Trophoblast cell (in vitro differentiated cells and primary cell): Measurements from ENCODE around the gene RNF6.

Source experiments
- DNase-seq, 2 donors: peaks; one replicate each; pipeline ENCODE4 v3.0.0-alpha.2; 2016
- H2AFZ ChIP-seq: 2 replicates; pipeline ENCODE4 v1.6.1; 2013; ENCODE audit warnings: low read length, moderate library complexity, mild to moderate bottlenecking; ENCODE audit not compliant: insufficient read depth, poor library complexity
- H2AK5ac ChIP-seq: 2 replicates; pipeline ENCODE4 v1.6.1; 2013; ENCODE audit warnings: mild to moderate bottlenecking, low read length
- H2BK120ac ChIP-seq: 2 replicates; pipeline ENCODE4 v1.6.1; 2013; ENCODE audit warnings: low read length, mild to moderate bottlenecking, moderate library complexity; ENCODE audit not compliant: insufficient read depth, poor library complexity
- H2BK12ac ChIP-seq: 2 replicates; pipeline ENCODE4 v1.6.1; 2013; ENCODE audit warnings: mild to moderate bottlenecking, low read length, moderate library complexity
- H2BK5ac ChIP-seq: 2 replicates; pipeline ENCODE4 v1.6.1; 2013; ENCODE audit warnings: low read length, low read depth, moderate library complexity, mild to moderate bottlenecking; ENCODE audit not compliant: poor library complexity
- H3K14ac ChIP-seq: 2 replicates; pipeline ENCODE4 v1.6.1; 2013; ENCODE audit warnings: mild to moderate bottlenecking, low read length
- H3K18ac ChIP-seq: 2 replicates; pipeline ENCODE4 v1.6.1; 2013; ENCODE audit warnings: mild to moderate bottlenecking, low read length
- H3K23ac ChIP-seq: 2 replicates; pipeline ENCODE4 v1.6.1; 2013; ENCODE audit warnings: low read length
- H3K27ac ChIP-seq: 2 replicates; pipeline ENCODE4 v1.5.1; 2013; ENCODE audit warnings: low read depth, mild to moderate bottlenecking, inconsistent platforms, low read length, moderate library complexity
- H3K27me3 ChIP-seq: 2 replicates; pipeline ENCODE4 v1.6.1; 2013; ENCODE audit warnings: inconsistent platforms, mild to moderate bottlenecking, low read length, moderate library complexity; ENCODE audit not compliant: insufficient read depth
- H3K36me3 ChIP-seq, 2 experiments: 1 replicate in 1 of 2; 2 replicates in 1 of 2; pipeline ENCODE4 v1.6.1; 2013; ENCODE audit warnings: low read length in 2 of 2, mild to moderate bottlenecking in 2 of 2, moderate library complexity in 1 of 2; ENCODE audit not compliant: insufficient read depth in 2 of 2, control insufficient read depth in 1 of 2
- H3K4ac ChIP-seq: 2 replicates; pipeline ENCODE4 v1.6.1; 2013; ENCODE audit warnings: low read depth, mild to moderate bottlenecking, low read length, moderate library complexity
- H3K4me1 ChIP-seq, 2 experiments: 1 replicate in 1 of 2; 2 replicates in 1 of 2; pipeline ENCODE4 v1.6.1; 2013; ENCODE audit warnings: low read length in 2 of 2, mild to moderate bottlenecking in 2 of 2, moderate library complexity in 1 of 2; ENCODE audit not compliant: insufficient read depth in 2 of 2, control insufficient read depth in 1 of 2
- H3K4me2 ChIP-seq: 2 replicates; pipeline ENCODE4 v1.6.1; 2013; ENCODE audit warnings: inconsistent platforms, mild to moderate bottlenecking, low read length, moderate library complexity
- H3K4me3 ChIP-seq: 2 replicates; pipeline ENCODE4 v1.5.1; 2013; ENCODE audit warnings: mild to moderate bottlenecking, low read depth, low read length, inconsistent platforms
- H3K79me1 ChIP-seq: one replicate; pipeline ENCODE4 v1.6.1; 2013; ENCODE audit warnings: low read length
- H3K79me2 ChIP-seq: 2 replicates; pipeline ENCODE4 v1.6.1; 2013; ENCODE audit warnings: low read length, mild to moderate bottlenecking; ENCODE audit not compliant: control insufficient read depth, insufficient read depth, poor library complexity
- H3K9ac ChIP-seq: 2 replicates; pipeline ENCODE4 v1.6.1; 2013; ENCODE audit warnings: mild to moderate bottlenecking, low read length
- H3K9me3 ChIP-seq: 2 replicates; pipeline ENCODE4 v1.6.1; 2013; ENCODE audit warnings: low read depth, mild to moderate bottlenecking, control low read depth, inconsistent platforms, low read length; ENCODE audit not compliant: insufficient read depth
- H4K12ac ChIP-seq: 2 replicates; pipeline ENCODE4 v1.6.1; 2013; ENCODE audit warnings: low read depth, mild to moderate bottlenecking, low read length, moderate library complexity
- H4K8ac ChIP-seq: 2 replicates; pipeline ENCODE4 v1.6.1; 2013; ENCODE audit warnings: low read depth, mild to moderate bottlenecking, low read length, moderate library complexity
- H4K91ac ChIP-seq: one replicate; pipeline ENCODE4 v1.6.1; 2013; ENCODE audit warnings: low read depth, mild to moderate bottlenecking, low read length, moderate library complexity
- WGBS: extraction: QIAGEN DNeasy Blood & Tissue Kit; methylation state at CpG from one replicate; pipeline ENCODE4 v1.1.7; 2013; ENCODE audit warnings: missing lambda C conversion rate; ENCODE audit not compliant: insufficient read length, insufficient coverage; ENCODE audit errors: extremely low coverage; 5-methylcytosine and 5-hydroxymethylcytosine counted together

Gene RNF6

DNA sequence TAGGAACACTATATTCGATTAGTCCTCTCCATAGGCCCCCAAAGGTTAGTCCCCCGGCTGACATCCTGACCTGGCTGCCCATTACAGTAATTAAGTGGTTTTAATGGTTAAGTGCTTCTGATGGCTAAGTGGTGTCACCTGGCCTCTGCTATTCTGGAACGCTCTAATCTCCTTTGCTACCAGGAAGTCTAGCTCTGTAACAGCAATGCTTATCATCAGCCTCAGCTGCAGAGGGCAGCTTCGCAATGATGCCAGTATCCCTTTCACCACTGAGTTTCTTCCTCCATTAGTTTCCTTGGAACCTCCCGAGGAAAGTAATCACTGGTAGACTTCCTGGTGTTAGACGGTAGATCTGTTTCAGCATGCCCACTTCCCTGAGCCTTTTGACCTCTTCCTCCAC, 8.6 kb upstream of the RNF6 start:
- Histone ChIP-seq H3K4me2 (no peak overlapping the region), H3K36me3 (no peaks in the 10 kb centered on the region), H3K4me3 (no peak overlapping the region), H2BK5ac (no peak overlapping the region), H2BK12ac (no peak overlapping the region), H3K14ac (no peak overlapping the region), H3K9me3 (no peaks in the 10 kb centered on the region), H3K18ac (no peak overlapping the region), H4K91ac (no peak overlapping the region), H3K79me2 (no peaks in the 10 kb centered on the region), H3K27ac (no peak overlapping the region), H3K4me1 (no peaks in the 10 kb centered on the region), H2BK120ac (no peak overlapping the region), H4K12ac (no peak overlapping the region), H2AFZ (no peak overlapping the region), H3K79me1 (no peaks in the 10 kb centered on the region), H3K9ac (no peak overlapping the region), H2AK5ac (no peak overlapping the region), H4K8ac (no peak overlapping the region), H3K23ac (no peak overlapping the region), H3K27me3 (no peaks in the 10 kb centered on the region), H3K4ac (no peak overlapping the region)
- DNase-seq, result no peak
- WGBS, result no CpG with 5 or more reads among the region's 6 CpGs

DNA sequence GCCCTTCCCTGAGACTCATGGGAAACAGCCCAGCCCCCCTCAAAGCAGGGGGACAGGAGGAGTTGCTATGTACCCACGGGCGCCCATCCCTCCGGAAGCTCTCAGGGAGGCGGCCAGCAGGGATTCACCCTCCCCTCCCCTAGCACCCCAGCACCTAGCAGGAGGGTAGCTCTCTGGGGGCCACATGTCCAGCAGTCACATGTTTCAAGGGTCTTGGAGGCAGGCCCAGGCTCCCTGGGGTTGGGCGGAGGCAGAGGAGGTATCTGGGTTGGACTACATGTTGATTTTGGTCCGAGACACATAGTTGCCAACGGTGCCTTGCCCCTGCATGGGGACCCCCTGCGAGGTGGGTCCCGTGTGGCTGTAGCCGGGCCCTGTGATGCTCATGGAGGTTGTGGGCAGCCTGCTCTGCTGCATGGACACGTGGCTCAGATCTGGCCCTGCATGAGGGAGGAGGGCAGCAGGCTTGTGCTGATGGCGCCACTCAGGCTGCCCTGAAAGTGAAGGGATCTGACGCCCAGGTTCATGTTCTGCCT, 7.0 kb upstream of the RNF6 start:
- no peaks in the 10 kb centered on the region for H3K27me3 ChIP-seq
- H2BK120ac ChIP-seq, result no peak overlapping the region
- H2AFZ ChIP-seq, result no peak overlapping the region
- no peak overlapping the region for H3K18ac ChIP-seq
- no peak overlapping the region for H3K27ac ChIP-seq
- no peaks in the 10 kb centered on the region for H3K79me1 ChIP-seq
- WGBS, result no CpG with 5 or more reads among the region's 13 CpGs
- H3K4ac ChIP-seq, result no peak overlapping the region
- DNase-seq, result no peak
- no peak overlapping the region for H3K9ac ChIP-seq
- H2BK12ac ChIP-seq, result no peak overlapping the region
- no peaks in the 10 kb centered on the region for H3K4me1 ChIP-seq
- H3K9me3 ChIP-seq, result no peaks in the 10 kb centered on the region
- no peak overlapping the region for H2AK5ac ChIP-seq
- H4K91ac ChIP-seq, result no peak overlapping the region
- H3K36me3 ChIP-seq, result no peaks in the 10 kb centered on the region
- no peak overlapping the region for H2BK5ac ChIP-seq
- no peaks in the 10 kb centered on the region for H3K79me2 ChIP-seq
- no peak overlapping the region for H3K14ac ChIP-seq
- H3K4me2 ChIP-seq, result no peak overlapping the region
- H4K8ac ChIP-seq, result no peak overlapping the region
- no peak overlapping the region for H3K4me3 ChIP-seq
- no peak overlapping the region for H4K12ac ChIP-seq
- H3K23ac ChIP-seq, result no peak overlapping the region

DNA sequence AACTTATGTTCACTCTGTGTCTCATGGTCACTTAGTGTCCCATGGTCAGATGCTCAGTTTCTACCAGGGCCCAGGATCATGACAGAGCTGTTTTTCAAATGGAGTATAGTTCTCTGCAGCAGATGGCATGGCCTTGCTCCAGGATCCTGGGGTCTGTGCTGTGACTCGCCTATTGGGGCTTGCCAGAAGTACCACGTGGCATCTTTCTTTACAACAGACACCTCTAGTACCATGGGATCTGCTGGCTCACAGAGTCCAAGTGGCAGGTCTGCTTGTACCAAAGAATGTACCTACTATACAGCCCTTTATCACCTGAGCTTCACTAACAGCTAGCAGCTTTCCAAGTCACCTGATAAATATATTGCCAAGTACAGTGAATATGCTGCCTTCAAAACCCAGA, 6.0 kb upstream of the RNF6 start:
- no CpG with 5 or more reads among the region's 2 CpGs for WGBS
- Histone ChIP-seq H2BK120ac (no peak overlapping the region), H4K91ac (no peak overlapping the region), H3K4ac (no peak overlapping the region), H3K14ac (no peak overlapping the region), H3K23ac (no peak overlapping the region), H4K12ac (no peak overlapping the region), H3K4me2 (no peak overlapping the region), H2AFZ (no peak overlapping the region), H2BK12ac (no peak overlapping the region), H2AK5ac (no peak overlapping the region), H3K9ac (no peak overlapping the region), H3K4me3 (no peak overlapping the region), H3K27me3 (no peaks in the 10 kb centered on the region), H3K36me3 (no peaks in the 10 kb centered on the region), H3K9me3 (no peaks in the 10 kb centered on the region), H3K79me2 (no peaks in the 10 kb centered on the region), H4K8ac (no peak overlapping the region), H2BK5ac (no peak overlapping the region), H3K4me1 (no peaks in the 10 kb centered on the region), H3K18ac (no peak overlapping the region), H3K27ac (no peak overlapping the region), H3K79me1 (no peaks in the 10 kb centered on the region)
- DNase-seq, result no peak

DNA sequence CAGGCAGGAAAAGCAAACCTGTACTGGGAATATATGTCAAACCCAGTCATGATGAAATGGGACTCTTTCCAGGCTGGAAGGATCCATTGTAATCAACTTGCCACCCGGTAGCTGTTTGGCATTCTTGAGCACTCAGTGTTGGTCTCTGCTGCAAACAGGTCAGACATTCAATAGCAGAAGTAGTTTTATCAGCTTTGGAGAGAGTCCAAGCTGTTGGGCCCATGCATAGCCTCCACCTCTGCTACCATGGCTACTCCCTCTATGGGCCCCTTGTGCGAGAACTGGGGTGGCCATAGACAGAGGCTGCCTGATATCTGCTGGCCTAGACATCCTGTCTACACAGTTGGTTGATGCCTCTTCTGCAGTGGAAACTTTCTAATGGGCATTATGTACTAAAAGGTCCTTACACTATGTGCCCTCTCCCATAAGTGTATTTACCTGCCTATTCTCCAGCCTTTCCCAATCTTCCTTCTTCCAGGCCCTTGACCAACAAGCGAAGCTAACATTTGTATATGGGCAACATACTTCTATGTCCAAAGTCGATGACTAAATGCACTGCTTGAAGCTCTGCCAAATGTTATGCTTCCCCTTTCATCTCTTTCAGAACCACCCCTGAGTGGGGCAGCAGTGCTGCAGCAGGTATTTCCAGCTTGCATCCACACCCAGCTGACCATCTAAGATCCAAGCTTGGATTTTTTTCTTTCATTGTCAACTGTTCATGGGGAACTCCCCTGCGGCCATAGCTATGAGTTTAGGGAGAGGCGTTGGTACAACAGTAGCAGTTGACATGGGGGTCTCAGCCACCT, 5.3 kb upstream of the RNF6 start:
- Histone ChIP-seq H3K18ac (no peak overlapping the region), H3K79me2 (peaks cover 1% of the 10 kb centered on the region), H3K23ac (no peak overlapping the region), H3K4ac (no peak overlapping the region), H2BK5ac (no peak overlapping the region), H3K9me3 (no peaks in the 10 kb centered on the region), H3K79me1 (peaks cover 4% of the 10 kb centered on the region), H3K4me3 (no peak overlapping the region), H3K36me3 (no peaks in the 10 kb centered on the region), H2AFZ (no peak overlapping the region), H4K8ac (no peak overlapping the region), H2BK120ac (no peak overlapping the region), H3K27ac (no peak overlapping the region), H2BK12ac (no peak overlapping the region), H3K14ac (no peak overlapping the region), H4K91ac (no peak overlapping the region), H3K27me3 (no peaks in the 10 kb centered on the region), H3K4me2 (no peak overlapping the region), H2AK5ac (no peak overlapping the region), H3K4me1 (peaks cover 3 to 4% of the 10 kb centered on the region in 2 experiments), H4K12ac (no peak overlapping the region), H3K9ac (no peak overlapping the region)
- WGBS, result no CpG with 5 or more reads among the region's 6 CpGs
- DNase-seq, result no peak
